Measurements from ENCODE around the gene BHLHE40.

The BHLHE40 gene

DNA sequence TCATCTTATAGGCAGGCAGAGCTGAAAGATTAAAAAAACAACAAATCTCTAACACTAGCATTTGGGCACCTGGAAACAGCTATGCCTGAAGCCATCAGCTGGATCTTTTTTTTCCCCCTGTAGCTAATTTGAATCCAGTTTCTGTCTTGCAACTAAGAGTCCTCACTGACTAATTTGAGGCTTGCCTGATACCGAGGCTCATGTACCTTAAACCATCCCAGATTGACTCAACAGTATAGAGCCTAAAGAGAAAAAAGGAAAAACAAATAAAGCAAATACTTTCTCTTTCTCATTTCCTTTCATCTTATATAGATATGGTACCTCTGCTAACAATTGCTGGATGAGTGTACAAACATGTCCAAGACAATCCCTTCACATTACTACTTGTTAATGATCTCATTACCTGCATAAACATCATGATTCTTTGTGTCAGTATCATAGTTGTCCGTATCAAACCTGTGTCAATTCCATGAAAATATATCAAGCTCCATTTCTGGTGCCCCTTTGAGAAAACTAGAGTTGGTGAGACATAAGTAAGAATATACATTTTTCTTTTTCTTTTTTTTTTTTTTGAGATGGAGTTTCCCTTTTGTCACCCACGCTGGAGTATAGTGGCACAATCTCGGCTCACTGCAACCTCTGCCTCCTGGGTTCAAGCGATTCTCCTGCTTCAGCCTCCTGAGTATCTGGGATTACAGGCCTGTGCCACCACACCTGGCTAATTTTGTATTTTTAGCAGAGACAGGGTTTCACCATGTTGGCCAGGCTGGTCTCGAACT is 43.1 kb downstream of the BHLHE40 start:
- no peak for DNase-seq

DNA sequence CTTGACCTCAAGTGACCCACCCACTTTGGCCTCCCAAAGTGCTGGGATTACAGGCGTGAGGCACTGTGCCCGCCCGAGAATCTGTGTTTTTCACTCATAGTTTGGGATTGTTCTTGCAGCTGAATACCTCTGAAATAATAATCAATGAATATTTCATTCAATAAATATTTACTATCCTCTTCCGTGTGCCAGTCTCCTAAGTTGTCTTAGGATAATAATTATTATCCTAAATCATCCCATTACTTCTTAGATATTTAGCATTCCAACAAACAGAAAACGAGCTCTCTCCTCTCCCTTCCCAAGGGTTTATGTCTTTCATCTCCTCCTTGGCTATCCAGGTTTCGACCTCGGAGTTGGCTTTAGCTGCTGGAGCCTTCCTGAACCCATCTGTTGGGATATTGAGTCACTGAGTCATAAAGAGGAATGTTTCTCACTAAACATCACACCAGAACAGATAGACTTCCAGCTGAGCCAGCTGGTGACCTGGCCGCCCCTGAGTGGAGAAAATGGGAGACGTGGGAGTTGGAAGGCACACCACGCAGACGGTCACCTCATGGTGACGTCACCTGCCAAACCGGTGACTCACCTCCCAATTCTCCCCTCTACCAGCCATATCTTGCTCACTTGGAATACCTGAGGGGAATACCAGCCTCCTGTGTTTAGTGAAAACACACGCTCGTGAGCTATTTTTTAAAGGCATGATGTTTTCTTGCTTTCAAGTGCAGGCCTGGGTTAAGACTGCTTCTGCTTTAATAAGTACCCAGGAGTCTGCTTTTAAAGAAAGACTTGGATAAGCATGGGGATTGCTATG is 43.9 kb downstream of the BHLHE40 start:
- DNase-seq, result no peak

DNA sequence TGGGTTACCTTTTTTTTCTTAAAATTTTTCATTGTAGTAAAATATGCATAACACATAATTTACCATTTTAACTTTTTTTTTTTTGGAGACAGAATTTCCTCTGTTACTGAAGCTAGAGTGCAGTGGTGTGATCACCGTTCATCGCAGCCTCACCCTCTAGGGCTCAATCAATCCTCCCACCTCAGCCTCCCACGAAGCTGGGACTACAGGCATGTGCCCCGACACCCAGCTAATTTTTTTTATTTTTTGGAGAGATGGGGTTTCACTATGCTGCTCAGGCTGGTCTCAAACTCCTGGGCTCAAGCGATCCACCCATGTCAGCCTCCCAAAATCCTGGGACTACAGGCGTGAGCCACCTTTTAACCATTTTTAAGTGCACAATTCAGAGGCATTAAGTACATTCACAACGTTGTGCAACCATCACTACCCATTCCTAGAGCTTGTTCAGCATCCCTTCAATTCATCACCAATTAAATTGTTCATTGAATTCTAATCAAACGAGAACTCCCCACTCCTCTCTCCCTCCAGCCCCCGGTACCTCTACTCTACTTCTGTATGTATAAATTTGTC is 44.6 kb downstream of the BHLHE40 start:
- no peak for DNase-seq

DNA sequence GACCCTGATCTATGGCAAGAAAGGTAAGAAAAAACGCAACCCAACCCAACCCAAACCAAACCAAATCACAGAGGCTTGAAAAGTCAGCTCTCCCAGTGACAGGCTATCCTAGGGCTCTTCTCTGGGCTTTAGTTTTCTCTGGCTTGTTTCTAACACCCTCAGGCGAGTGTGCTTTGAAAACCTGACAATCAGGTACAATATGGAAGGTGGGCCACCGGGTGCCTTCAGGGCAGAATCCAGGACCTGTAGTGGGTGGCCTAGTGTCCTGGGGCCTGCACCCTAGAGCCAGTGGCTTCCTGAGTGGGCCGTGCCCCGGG is 46.8 kb downstream of the BHLHE40 start:
- no peak for DNase-seq

DNA sequence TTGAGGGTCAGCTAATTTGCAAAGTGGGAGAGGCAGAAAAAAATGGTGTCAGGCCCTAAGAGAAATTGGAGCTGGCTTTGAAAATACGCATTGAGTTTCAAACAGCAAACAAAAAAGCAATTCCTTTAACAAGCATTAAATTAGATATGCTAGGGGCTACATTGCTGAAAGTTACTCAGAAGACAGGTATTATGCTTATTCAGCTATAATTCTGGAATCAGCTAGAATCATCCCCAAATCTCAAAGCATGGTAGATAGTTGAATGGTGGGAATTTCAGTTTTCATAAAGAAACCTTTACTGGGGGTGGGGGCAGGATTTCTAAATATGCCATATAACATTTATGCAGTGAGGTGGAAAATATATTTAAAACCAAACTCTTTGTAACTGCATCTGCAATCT is 50.5 kb downstream of the BHLHE40 start:
- DNase-seq, result no peak

DNA sequence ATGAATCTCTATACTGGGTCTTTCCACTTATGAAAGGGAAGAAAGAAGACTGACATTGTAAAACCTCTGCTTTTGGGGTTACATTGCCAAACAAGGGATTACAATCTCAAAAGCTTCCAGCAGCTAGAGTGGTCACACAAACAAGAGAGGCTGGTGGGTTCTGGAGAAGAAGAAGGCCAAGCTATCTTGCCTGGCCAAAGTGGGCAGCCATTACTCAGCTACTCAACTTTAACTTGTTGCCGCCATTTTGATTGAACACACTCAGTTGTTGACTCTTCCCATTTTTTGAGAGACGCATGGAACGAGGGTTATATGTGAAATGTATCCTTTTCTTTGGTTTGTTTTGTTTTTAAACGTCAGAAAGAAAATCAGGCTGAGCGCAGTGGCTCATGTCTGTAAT is 50.9 kb downstream of the BHLHE40 start:
- no peak for DNase-seq

DNA sequence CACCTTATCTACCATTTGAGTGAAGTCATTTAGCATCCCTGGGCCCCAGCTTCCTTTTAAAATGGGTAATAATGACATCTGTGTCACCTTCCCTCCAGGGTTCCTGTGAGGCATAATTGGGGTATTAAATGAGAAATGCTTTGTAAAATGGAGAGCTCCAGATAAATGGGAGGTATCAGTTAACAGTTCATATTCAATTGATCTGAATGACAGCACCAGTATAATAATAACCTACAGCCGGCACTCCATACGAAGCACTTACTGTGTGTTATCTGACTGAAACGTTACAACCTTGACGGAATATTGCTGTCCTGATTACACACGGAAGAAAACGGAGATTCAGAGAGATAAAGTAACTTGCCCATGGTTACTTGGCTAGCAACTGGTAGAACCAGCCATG is 53.6 kb downstream of the BHLHE40 start:
- no peak for DNase-seq

Data from NCI-H1105 (cell line).